Ovary (tissue), 3 donors: Measurements from ENCODE around the gene CRACDL.

ENCODE experiments used
- EP300 ChIP-seq: sonication (generic); formaldehyde crosslinking; IDR thresholded peaks from one replicate; pipeline ENCODE4 v1.6.1; 2017; ENCODE audit warnings: antibody characterized with exemption
- POLR2A ChIP-seq: fragments of 450-650 bp; IDR thresholded peaks from one replicate; pipeline ENCODE4 v1.6.1; 2017; ENCODE audit warnings: antibody characterized with exemption, mild to moderate bottlenecking, moderate library complexity
- TF ChIP-seq, protein P1 (sequence below), 3 donors: fragments of 450-650 bp in 2 of 3; fragments of 200-600 bp in 1 of 3; IDR thresholded peaks; one replicate each; pipeline versions ENCODE4 v1.5.1 to v1.8.0; 2016 to 2022; ENCODE audit warnings: antibody characterized with exemption in 3 of 3, mild to moderate bottlenecking in 1 of 3
- donor health status: DM: no; HTN: no; CAD: no.

DNA sequence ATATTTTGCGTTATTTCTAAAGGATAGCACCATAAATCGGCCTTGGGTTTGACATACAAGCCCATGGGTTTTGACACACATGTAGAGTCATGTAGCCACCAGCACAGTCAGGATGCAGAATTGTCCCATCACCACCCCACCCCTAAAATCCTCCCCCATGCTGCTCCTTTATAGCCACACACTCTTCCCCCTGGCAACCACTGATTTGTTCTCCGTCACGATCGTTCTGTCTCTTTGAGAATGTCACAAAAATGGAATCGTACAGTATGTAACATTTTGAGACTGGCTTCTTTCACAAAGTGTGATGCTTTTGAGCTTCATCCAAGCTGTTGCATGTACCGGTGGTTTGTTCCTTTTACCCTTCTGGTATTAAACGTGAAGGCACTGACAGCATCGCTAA, 39.1 kb downstream of the CRACDL start:
- TF ChIP-seq EP300 (no peak), POLR2A (no peak)
- TF ChIP-seq, protein P1, sequence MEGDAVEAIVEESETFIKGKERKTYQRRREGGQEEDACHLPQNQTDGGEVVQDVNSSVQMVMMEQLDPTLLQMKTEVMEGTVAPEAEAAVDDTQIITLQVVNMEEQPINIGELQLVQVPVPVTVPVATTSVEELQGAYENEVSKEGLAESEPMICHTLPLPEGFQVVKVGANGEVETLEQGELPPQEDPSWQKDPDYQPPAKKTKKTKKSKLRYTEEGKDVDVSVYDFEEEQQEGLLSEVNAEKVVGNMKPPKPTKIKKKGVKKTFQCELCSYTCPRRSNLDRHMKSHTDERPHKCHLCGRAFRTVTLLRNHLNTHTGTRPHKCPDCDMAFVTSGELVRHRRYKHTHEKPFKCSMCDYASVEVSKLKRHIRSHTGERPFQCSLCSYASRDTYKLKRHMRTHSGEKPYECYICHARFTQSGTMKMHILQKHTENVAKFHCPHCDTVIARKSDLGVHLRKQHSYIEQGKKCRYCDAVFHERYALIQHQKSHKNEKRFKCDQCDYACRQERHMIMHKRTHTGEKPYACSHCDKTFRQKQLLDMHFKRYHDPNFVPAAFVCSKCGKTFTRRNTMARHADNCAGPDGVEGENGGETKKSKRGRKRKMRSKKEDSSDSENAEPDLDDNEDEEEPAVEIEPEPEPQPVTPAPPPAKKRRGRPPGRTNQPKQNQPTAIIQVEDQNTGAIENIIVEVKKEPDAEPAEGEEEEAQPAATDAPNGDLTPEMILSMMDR (IDR thresholded peaks at IDR 0.05) = no peak
